ENCODE measurements around the gene CSRNP2.

DNA sequence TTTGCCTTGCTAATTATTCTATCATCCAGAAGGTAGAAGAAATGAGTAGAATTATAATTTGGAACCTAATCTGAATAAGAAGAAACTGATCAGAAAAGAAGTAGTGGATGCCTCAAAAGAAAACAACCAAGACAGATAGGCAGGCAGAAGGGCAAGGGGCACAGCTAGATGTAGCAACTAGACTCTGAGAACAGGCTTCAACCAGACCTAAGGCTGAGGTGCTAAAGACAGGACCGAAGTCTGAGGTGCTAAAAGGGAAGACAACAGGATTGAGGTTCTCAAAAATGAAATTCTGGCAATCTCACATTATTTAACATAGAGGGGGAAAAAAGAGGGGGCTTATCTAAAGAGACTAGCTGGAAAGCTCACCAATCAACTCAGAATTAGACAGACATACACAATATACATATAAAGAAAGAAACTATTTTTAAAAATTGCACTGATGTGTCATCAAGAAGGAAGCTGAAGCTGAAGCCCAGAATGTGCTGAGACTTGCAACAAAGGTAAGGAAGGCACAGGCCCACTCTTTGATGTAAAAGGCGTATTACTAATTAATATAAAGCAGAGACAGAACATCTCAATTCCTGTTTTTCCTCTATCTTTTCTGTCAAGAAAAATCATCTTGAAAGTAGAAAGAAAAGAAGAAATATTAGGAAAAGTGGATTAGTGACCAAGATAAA is 43.8 kb upstream of the CSRNP2 start:
- no peak for TF ChIP-seq POLR2AphosphoS5 (IDR thresholded peaks at IDR 0.05)
- TF ChIP-seq EP300 (IDR thresholded peaks at IDR 0.05), result no peak
- TF ChIP-seq, protein P1, sequence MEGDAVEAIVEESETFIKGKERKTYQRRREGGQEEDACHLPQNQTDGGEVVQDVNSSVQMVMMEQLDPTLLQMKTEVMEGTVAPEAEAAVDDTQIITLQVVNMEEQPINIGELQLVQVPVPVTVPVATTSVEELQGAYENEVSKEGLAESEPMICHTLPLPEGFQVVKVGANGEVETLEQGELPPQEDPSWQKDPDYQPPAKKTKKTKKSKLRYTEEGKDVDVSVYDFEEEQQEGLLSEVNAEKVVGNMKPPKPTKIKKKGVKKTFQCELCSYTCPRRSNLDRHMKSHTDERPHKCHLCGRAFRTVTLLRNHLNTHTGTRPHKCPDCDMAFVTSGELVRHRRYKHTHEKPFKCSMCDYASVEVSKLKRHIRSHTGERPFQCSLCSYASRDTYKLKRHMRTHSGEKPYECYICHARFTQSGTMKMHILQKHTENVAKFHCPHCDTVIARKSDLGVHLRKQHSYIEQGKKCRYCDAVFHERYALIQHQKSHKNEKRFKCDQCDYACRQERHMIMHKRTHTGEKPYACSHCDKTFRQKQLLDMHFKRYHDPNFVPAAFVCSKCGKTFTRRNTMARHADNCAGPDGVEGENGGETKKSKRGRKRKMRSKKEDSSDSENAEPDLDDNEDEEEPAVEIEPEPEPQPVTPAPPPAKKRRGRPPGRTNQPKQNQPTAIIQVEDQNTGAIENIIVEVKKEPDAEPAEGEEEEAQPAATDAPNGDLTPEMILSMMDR (IDR thresholded peaks at IDR 0.05), result no peak
- no peak for TF ChIP-seq POLR2A (IDR thresholded peaks at IDR 0.05)
